ENCODE data around the gene ARHGAP30. TPM values are rescaled to one million over a fixed set of nuclear protein-coding genes. Genes with fewer than 3 reads are reported as not detected.
A peak's percentile ranks its signal among the peaks of the same experiment; 100 is the strongest.

ARHGAP30 gene
- total RNA-seq, 1 donor from 2014 or later = 2.4 TPM

GRCh38 chr1:161084597-161084988 is 14.9 kb upstream of the ARHGAP30 start:
- H3K27ac ChIP-seq (replicated peaks) = no peak overlapping the region
- peaks cover 11% of the 10 kb centered on the region for H3K27me3 ChIP-seq (ENCODE audit: low read depth)
- H3K4me1 ChIP-seq = no peaks in the 10 kb centered on the region
- no peak for DNase-seq
- H3K36me3 ChIP-seq = no peaks in the 10 kb centered on the region
- H3K9me3 ChIP-seq (replicated peaks) = no peaks in the 10 kb centered on the region
- TF ChIP-seq CTCF (IDR thresholded peaks at IDR 0.05; ENCODE audit: borderline replicate concordance) = no peak
- intact Hi-C loops (cut with micrococcal nuclease) = no loop called here
- H3K4me3 ChIP-seq = no peak overlapping the region

- no peak overlapping the region for H3K27ac ChIP-seq (replicated peaks)
- no peak overlapping the region for H3K4me3 ChIP-seq
- H3K27me3 ChIP-seq (ENCODE audit: low read depth) = peaks cover 11% of the 10 kb centered on the region
- intact Hi-C loops (cut with micrococcal nuclease) = no loop called here
- TF ChIP-seq CTCF (IDR thresholded peaks at IDR 0.05; ENCODE audit: borderline replicate concordance) = no peak
- no peaks in the 10 kb centered on the region for H3K36me3 ChIP-seq
- DNase-seq = no peak
- no peaks in the 10 kb centered on the region for H3K4me1 ChIP-seq
- H3K9me3 ChIP-seq (replicated peaks) = no peaks in the 10 kb centered on the region
Observed at GRCh38 chr1:161083748-161084596, 14.3 kb upstream of the ARHGAP30 start.

GRCh38 chr1:161082996-161083747 is 13.5 kb upstream of the ARHGAP30 start:
- no peaks in the 10 kb centered on the region for H3K9me3 ChIP-seq (replicated peaks)
- no peaks in the 10 kb centered on the region for H3K36me3 ChIP-seq
- peak; percentile 57 for DNase-seq
- no peaks in the 10 kb centered on the region for H3K4me1 ChIP-seq
- no peak overlapping the region for H3K4me3 ChIP-seq
- intact Hi-C loops (cut with micrococcal nuclease) = no loop called here
- no peak for TF ChIP-seq CTCF (IDR thresholded peaks at IDR 0.05; ENCODE audit: borderline replicate concordance)
- H3K27me3 ChIP-seq (ENCODE audit: low read depth) = peaks cover 19% of the 10 kb centered on the region
- H3K27ac ChIP-seq (replicated peaks) = peak overlapping the region; percentile 19

GRCh38 chr1:161082483-161082882 is 12.8 kb upstream of the ARHGAP30 start:
- peaks cover 23% of the 10 kb centered on the region for H3K27me3 ChIP-seq (ENCODE audit: low read depth)
- TF ChIP-seq CTCF (IDR thresholded peaks at IDR 0.05; ENCODE audit: borderline replicate concordance) = no peak
- H3K9me3 ChIP-seq (replicated peaks) = no peaks in the 10 kb centered on the region
- H3K4me3 ChIP-seq = no peak overlapping the region
- no peaks in the 10 kb centered on the region for H3K4me1 ChIP-seq
- intact Hi-C loops (cut with micrococcal nuclease) = no loop called here
- no peaks in the 10 kb centered on the region for H3K36me3 ChIP-seq
- no peak overlapping the region for H3K27ac ChIP-seq (replicated peaks)
- no peak for DNase-seq

- no peaks in the 10 kb centered on the region for H3K36me3 ChIP-seq
- no peak for DNase-seq
- no peak overlapping the region for H3K4me3 ChIP-seq
- no peak for TF ChIP-seq CTCF (IDR thresholded peaks at IDR 0.05; ENCODE audit: borderline replicate concordance)
- intact Hi-C loops (cut with micrococcal nuclease) = no loop called here
- no peak overlapping the region for H3K27ac ChIP-seq (replicated peaks)
- peaks cover 23% of the 10 kb centered on the region for H3K27me3 ChIP-seq (ENCODE audit: low read depth)
- H3K9me3 ChIP-seq (replicated peaks) = no peaks in the 10 kb centered on the region
- H3K4me1 ChIP-seq = no peaks in the 10 kb centered on the region
Observed at GRCh38 chr1:161081519-161081918, 11.8 kb upstream of the ARHGAP30 start.
